HG02973 (cell line): ENCODE results near the gene CACNA1D.

ENCODE experiments used
- ATAC-seq: cut with Tn5 transposase; IDR thresholded peaks from one replicate; pipeline ENCODE4 v1.9.1; 2021; ENCODE audit warnings: moderate library complexity; ENCODE audit not compliant: unreplicated experiment

Gene CACNA1D

GRCh38 chr3:53525765-53526703 lies 31.6 kb downstream of the CACNA1D start:
- ATAC-seq, result no peak

- no peak for ATAC-seq
These were observed 32.3 kb downstream of the CACNA1D start for GRCh38 chr3:53526704-53527055.

- ATAC-seq, result no peak
These were observed 35.8 kb downstream of the CACNA1D start for GRCh38 chr3:53530205-53530604.

DNA sequence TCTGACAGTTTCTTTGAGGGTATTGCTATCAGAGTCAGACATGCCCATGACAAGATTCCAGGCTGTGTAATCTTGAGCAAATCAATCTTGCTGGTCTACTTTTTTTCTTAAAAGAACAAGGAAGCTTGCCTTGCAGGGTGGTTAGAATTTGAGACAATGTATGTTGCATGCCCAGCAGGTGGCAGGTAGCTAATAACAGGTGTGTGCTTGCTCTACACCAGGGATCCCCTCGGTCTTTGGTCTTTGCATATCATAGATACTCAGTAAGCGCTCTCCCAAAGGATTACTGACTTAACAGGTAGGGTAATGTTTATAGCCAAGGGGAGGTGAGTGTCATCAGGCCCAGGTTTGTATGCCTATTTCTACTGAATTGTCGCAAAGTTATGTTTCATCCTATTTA lies 37.3 kb downstream of the CACNA1D start:
- no peak for ATAC-seq

DNA sequence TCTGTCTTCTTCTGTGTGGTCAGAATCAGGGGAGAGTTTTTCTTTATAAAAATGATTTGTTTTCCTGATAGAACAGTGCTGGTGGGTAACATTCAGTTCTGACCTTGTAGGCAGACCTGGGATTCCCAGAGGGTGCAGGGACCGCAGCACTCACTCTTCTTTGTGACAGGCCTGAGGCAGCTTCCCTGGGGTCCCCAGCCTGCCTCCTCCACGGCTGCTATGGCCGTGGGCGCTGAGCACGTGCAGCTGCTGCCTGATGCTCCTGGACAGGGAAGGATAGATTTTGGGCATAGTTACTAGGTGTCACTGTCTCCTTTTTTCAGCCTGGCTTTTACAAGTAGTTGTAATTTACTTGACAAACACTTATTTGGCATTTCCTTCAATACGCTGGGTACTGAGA lies 39.1 kb downstream of the CACNA1D start:
- no peak for ATAC-seq

DNA sequence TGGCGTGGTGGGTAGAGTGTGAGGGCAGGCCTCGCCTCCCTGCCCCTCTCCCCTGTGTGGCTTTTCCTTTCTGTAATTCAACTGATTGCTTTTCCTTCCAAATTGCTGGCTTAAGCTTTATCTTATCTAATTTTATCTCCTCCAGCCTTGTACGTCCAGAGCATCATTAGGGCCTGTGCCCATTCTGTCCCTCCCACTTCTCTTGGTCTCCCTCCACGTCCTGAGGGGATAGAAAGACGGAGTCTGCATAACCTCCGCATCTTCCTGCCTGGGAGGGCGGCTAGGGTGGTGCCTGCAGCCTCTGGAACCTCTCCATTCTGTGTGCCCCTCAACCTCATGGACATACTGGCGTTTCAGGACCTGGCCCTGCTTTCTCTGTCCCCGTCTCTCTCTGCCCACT lies 39.8 kb downstream of the CACNA1D start:
- ATAC-seq, result no peak

DNA sequence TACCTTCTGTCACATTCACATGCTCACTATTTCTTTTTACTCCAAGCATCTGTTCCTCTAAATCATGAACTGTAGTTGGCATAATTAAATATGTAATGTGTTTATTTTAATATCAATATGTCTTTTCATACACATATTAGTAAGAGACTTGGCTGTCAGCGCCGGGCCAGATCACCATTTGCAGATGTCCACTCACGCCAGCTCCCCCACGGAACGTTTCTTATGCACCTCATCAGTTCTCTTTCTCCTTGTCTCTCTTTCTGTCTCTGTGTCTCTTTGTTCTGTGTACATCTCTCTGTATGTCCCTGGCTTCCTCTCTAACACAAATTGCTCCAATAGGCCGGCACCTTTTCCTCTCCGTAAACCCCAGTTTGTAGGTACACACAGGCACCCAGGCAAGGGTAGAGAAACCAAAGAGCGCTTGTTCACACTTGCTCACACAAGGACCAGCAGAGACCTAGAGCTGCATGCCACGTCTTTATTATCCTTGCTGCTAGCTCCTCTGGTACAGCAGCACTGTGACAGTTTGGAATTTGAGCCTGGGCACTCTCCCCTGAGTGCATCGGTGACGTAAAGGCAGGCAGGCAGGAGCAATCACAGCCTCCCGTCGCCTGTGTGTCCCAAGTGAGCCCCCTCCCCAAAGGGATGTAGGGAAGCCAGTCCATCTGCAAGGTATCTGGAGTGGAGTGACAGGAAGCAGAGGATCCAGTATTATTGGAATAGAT lies 40.4 kb downstream of the CACNA1D start:
- ATAC-seq, result no peak

GRCh38 chr3:53536282-53536681 lies 41.9 kb downstream of the CACNA1D start:
- no peak for ATAC-seq

GRCh38 chr3:53544357-53544756 lies 49.9 kb downstream of the CACNA1D start:
- no peak for ATAC-seq

GRCh38 chr3:53545310-53545995 lies 51.0 kb downstream of the CACNA1D start:
- ATAC-seq, result no peak

GRCh38 chr3:53545996-53546359 lies 51.6 kb downstream of the CACNA1D start:
- no peak for ATAC-seq

GRCh38 chr3:53547327-53547726 lies 52.9 kb downstream of the CACNA1D start:
- no peak for ATAC-seq

- ATAC-seq, result no peak
These were observed 55.7 kb downstream of the CACNA1D start for GRCh38 chr3:53550005-53550620.

GRCh38 chr3:53551324-53551723 lies 56.9 kb downstream of the CACNA1D start:
- no peak for ATAC-seq

- ATAC-seq, result no peak
These were observed 58.3 kb downstream of the CACNA1D start for GRCh38 chr3:53552730-53553129.

DNA sequence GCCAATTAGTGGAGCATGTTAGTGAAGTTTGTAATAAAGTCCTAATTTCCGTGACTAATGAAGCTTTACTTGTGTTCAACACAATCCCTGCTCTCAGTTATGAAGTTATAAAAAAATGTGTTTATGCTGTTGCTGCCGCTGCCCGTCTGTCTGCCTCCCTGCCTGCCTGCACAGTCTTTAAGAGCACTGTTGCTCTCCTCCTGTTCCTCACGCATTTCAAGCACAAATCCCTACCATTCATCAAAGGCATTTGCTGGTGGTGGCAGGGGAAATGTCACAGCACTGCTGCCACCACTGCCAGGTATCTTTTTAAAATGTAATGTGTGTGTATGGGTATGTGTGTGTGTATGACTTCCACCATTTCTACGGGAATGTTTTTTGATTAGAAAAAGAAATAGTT lies 58.8 kb downstream of the CACNA1D start:
- no peak for ATAC-seq

- ATAC-seq, result peak; percentile 83
These were observed 60.2 kb downstream of the CACNA1D start for GRCh38 chr3:53554559-53555067.

- ATAC-seq, result peak; percentile 66
These were observed 60.7 kb downstream of the CACNA1D start for GRCh38 chr3:53555068-53555588.

DNA sequence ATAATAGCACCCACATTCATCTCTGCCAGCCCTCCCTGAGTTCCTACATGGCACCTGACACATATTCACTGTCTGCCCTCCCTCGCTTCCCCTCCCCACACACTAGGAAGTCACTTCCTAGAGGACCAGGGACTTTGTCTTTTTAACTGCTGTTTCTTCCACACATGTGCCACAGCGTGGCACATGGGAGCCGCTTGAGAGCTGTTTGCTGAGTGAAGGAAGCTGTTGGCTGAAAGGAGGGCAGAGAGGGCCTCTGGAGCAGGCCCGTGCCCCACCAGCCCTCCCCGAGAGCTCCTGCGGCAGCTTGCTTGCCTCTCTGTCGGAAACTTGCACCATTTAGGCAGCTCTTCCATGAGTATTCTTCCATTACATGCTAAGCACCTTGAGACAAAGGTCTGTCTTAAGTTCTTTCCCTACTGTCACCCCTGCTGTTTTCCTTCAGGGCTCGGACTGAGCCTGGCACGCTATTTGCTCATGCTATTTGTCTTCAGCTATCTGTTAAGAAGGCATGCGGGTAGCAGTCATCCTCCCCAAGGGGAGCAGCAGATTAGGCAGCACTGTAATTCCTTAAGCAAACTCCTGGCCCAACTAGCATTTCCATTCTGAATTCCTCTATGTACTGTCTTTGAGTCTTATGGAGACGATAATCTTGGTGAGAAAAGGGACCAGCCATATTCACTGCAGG lies 72.2 kb downstream of the CACNA1D start:
- ATAC-seq, result no peak

- ATAC-seq, result no peak
These were observed 75.7 kb downstream of the CACNA1D start for GRCh38 chr3:53570081-53570480.
